ENCODE results near the gene POTEI. TPM values are rescaled to one million over a fixed set of nuclear protein-coding genes. Genes with fewer than 3 reads are reported as not detected.
"Not testable (repeated sequence)": the region's sequence is repeated elsewhere in the genome, so short reads cannot be mapped to it uniquely, and the experiment has no call there.

POTEI gene
- total and polyA plus RNA-seq, 2 donors (not counting 1 experiment from before 2014, with no cell fraction given), result not detected

DNA sequence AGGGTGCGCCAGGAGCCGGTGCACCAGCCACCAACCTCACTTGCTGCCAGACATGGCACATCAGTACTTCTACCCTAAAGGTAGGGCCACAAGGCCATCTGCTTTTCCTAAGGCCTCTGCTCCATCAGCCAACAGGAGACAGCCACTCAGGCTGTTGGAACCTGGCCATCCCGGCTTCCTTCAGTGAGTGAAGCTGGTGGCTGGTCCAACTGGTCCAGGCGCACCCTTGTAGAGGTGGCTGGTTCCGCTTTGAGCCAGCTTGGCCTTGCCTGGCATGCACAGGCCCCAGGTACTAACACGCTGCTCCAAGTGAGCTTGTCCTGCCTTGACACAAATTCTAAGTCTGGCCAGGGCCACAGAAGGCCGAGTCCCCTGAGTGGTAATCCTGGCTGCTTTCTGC is 58.8 kb downstream of the POTEI start:
- H3K9me3 ChIP-seq (ENCODE audit: control insufficient read depth, insufficient read depth, low read depth, low read length); DNase-seq (ENCODE audit: low read depth in 2 of 2); H3K4me1 ChIP-seq (ENCODE audit: control insufficient read depth, extremely low read depth, insufficient read depth, low read length); H3K27ac ChIP-seq (ENCODE audit: insufficient read depth, low read length); H4K20me1 ChIP-seq (ENCODE audit: control insufficient read depth, extremely low read depth, insufficient read depth, low read length); H3K4me2 ChIP-seq (ENCODE audit: extremely low read depth, insufficient read depth, low read length); H2AFZ ChIP-seq (ENCODE audit: low read length); H3K36me3 ChIP-seq (ENCODE audit: control insufficient read depth, insufficient read depth, low read length); H3K79me2 ChIP-seq (ENCODE audit: control insufficient read depth, insufficient read depth, low read length); H3K9ac ChIP-seq (ENCODE audit: insufficient read depth, low read length); H3K4me3 ChIP-seq (replicated peaks in 1 of 4; ENCODE audit: control extremely low read depth in 1 of 4, insufficient read depth in 1 of 4, low read depth in 3 of 4, low read length in 4 of 4); H3K27me3 ChIP-seq (ENCODE audit: control insufficient read depth, insufficient read depth, low read length): not testable (repeated sequence)

DNA sequence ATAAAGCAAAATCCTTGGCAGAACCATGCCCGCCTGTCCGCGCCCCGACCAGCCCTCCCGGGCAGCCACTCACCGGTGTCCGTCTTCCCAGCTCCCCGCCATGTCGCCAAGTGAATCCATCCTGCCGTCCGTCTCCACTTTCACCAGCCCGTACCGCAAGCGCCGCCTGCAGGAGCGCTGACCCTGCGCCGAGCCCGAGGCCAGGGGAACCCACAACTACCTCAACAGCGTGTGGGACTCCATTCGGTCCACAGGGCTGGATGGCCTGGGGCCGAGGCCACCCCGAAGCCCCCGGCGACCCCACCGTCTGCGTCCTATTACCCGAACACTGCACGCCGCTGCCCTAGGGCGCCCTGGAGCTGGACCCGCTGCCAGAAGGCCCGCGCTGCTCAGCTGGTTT is 81.5 kb downstream of the POTEI start:
- H3K36me3 ChIP-seq (ENCODE audit: control insufficient read depth, insufficient read depth, low read length); H3K27ac ChIP-seq (ENCODE audit: insufficient read depth, low read length); H3K9me3 ChIP-seq (ENCODE audit: control insufficient read depth, insufficient read depth, low read depth, low read length); H3K4me3 ChIP-seq (replicated peaks in 1 of 4; ENCODE audit: control extremely low read depth in 1 of 4, insufficient read depth in 1 of 4, low read depth in 3 of 4, low read length in 4 of 4); H3K4me1 ChIP-seq (ENCODE audit: control insufficient read depth, extremely low read depth, insufficient read depth, low read length); H3K27me3 ChIP-seq (ENCODE audit: control insufficient read depth, insufficient read depth, low read length); H3K9ac ChIP-seq (ENCODE audit: insufficient read depth, low read length); H3K4me2 ChIP-seq (ENCODE audit: extremely low read depth, insufficient read depth, low read length); H3K79me2 ChIP-seq (ENCODE audit: control insufficient read depth, insufficient read depth, low read length); H2AFZ ChIP-seq (ENCODE audit: low read length); H4K20me1 ChIP-seq (ENCODE audit: control insufficient read depth, extremely low read depth, insufficient read depth, low read length): not testable (repeated sequence)
- peak; percentile 11 to 25 for DNase-seq (ENCODE audit: low read depth in 2 of 2)
- TF ChIP-seq, protein P1, sequence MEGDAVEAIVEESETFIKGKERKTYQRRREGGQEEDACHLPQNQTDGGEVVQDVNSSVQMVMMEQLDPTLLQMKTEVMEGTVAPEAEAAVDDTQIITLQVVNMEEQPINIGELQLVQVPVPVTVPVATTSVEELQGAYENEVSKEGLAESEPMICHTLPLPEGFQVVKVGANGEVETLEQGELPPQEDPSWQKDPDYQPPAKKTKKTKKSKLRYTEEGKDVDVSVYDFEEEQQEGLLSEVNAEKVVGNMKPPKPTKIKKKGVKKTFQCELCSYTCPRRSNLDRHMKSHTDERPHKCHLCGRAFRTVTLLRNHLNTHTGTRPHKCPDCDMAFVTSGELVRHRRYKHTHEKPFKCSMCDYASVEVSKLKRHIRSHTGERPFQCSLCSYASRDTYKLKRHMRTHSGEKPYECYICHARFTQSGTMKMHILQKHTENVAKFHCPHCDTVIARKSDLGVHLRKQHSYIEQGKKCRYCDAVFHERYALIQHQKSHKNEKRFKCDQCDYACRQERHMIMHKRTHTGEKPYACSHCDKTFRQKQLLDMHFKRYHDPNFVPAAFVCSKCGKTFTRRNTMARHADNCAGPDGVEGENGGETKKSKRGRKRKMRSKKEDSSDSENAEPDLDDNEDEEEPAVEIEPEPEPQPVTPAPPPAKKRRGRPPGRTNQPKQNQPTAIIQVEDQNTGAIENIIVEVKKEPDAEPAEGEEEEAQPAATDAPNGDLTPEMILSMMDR (conservative IDR thresholded peaks at IDR 0.05 in 1 of 2, IDR thresholded peaks at IDR 0.05 in 1 of 2; ENCODE audit: low read depth in 1 of 2, low read length in 2 of 2), result peak in 1 of 2 donors; percentile 16

DNA sequence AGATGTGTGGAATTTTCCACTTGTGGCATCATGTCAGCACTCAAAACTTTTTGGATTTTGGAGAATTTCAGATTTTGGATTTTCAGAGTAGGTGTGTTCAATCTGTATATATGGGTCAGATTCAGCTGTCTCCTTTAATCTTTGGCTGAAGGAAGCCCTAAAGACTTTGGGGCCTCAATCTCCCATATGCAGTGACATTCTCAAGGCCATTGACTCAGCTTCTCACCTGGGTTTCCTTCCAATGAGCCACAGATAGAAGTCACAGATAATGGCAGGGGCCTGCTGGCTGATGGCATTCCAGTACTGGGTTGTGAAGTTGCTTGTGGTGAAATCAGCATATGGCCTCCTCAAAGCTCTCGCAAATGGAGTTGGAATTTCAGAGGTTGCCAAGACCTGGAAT is 90.3 kb downstream of the POTEI start:
- H3K9ac ChIP-seq (ENCODE audit: insufficient read depth, low read length); DNase-seq (ENCODE audit: low read depth in 2 of 2); H3K79me2 ChIP-seq (ENCODE audit: control insufficient read depth, insufficient read depth, low read length); H3K27ac ChIP-seq (ENCODE audit: insufficient read depth, low read length); H3K4me1 ChIP-seq (ENCODE audit: control insufficient read depth, extremely low read depth, insufficient read depth, low read length); H3K4me3 ChIP-seq (replicated peaks in 1 of 4; ENCODE audit: control extremely low read depth in 1 of 4, insufficient read depth in 1 of 4, low read depth in 3 of 4, low read length in 4 of 4); H2AFZ ChIP-seq (ENCODE audit: low read length); H4K20me1 ChIP-seq (ENCODE audit: control insufficient read depth, extremely low read depth, insufficient read depth, low read length); H3K4me2 ChIP-seq (ENCODE audit: extremely low read depth, insufficient read depth, low read length); H3K9me3 ChIP-seq (ENCODE audit: control insufficient read depth, insufficient read depth, low read depth, low read length); H3K36me3 ChIP-seq (ENCODE audit: control insufficient read depth, insufficient read depth, low read length); H3K27me3 ChIP-seq (ENCODE audit: control insufficient read depth, insufficient read depth, low read length): not testable (repeated sequence)

DNA sequence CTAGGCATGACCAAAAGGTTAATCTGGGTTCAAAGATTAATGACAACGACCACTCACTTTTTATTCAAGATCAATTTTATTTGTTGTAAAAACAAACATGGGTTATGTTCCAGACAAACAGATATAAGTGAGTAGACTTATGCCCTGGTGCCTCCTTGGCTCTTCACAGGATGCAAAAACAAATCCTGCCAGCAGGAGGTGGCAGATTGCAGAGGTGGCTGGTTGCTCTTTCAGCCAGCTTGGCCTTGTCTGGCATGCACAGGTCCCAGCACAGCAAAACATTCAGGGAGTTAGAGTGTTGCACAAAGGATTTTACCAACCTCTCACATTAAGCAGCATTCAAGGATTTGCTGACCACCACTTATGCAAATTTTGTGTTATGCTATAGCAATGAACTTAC is 92.4 kb downstream of the POTEI start:
- H3K36me3 ChIP-seq (ENCODE audit: control insufficient read depth, insufficient read depth, low read length); H3K27me3 ChIP-seq (ENCODE audit: control insufficient read depth, insufficient read depth, low read length); H3K79me2 ChIP-seq (ENCODE audit: control insufficient read depth, insufficient read depth, low read length); H3K27ac ChIP-seq (ENCODE audit: insufficient read depth, low read length); DNase-seq (ENCODE audit: low read depth in 2 of 2); H4K20me1 ChIP-seq (ENCODE audit: control insufficient read depth, extremely low read depth, insufficient read depth, low read length); H2AFZ ChIP-seq (ENCODE audit: low read length); H3K4me3 ChIP-seq (replicated peaks in 1 of 4; ENCODE audit: control extremely low read depth in 1 of 4, insufficient read depth in 1 of 4, low read depth in 3 of 4, low read length in 4 of 4); H3K4me2 ChIP-seq (ENCODE audit: extremely low read depth, insufficient read depth, low read length); H3K9ac ChIP-seq (ENCODE audit: insufficient read depth, low read length); H3K9me3 ChIP-seq (ENCODE audit: control insufficient read depth, insufficient read depth, low read depth, low read length); H3K4me1 ChIP-seq (ENCODE audit: control insufficient read depth, extremely low read depth, insufficient read depth, low read length): not testable (repeated sequence)

Other genes starting within 250 kb of the POTEI start
- 50.1 and 58.0 TPM in 2 replicates for gene IMP4, start 166.4 kb downstream of the POTEI start, total RNA-seq
- 46.3 and 67.6 TPM in 2 replicates for gene IMP4, start 166.4 kb downstream of the POTEI start, polyA plus RNA-seq
- gene PTPN18, start 153.3 kb downstream of the POTEI start, total RNA-seq, result 8.0 and 9.6 TPM in 2 replicates
- 18.1 and 23.0 TPM in 2 replicates for gene PTPN18, start 153.3 kb downstream of the POTEI start, polyA plus RNA-seq
- gene CFC1B, start 11.9 kb upstream of the POTEI start, total RNA-seq, result not detected in 2 replicates
- gene CFC1B, start 11.9 kb upstream of the POTEI start, polyA plus RNA-seq, result not detected in 2 replicates
- gene CFC1, start 90.2 kb upstream of the POTEI start, total RNA-seq, result not detected in 2 replicates
- not detected in 2 replicates for gene CFC1, start 90.2 kb upstream of the POTEI start, polyA plus RNA-seq
- not detected in 2 replicates for gene POTEJ, start 102.1 kb upstream of the POTEI start, total RNA-seq
- 0.01 TPM in 1 of 2 replicates, not detected in the other for gene POTEJ, start 102.1 kb upstream of the POTEI start, polyA plus RNA-seq
- not detected in 2 replicates for gene GPR148, start 219.7 kb upstream of the POTEI start, total RNA-seq
- not detected in 2 replicates for gene GPR148, start 219.7 kb upstream of the POTEI start, polyA plus RNA-seq
- gene AMER3, start 246.2 kb upstream of the POTEI start, total RNA-seq, result not detected in 2 replicates
- gene AMER3, start 246.2 kb upstream of the POTEI start, polyA plus RNA-seq, result not detected in 2 replicates